HG03558 (cell line): ENCODE data around the gene LRFN2.

ENCODE experiments used
- ATAC-seq: cut with Tn5 transposase; IDR thresholded peaks from one replicate; pipeline ENCODE4 v1.9.1; 2021; ENCODE audit warnings: moderate number of reproducible peaks; ENCODE audit not compliant: unreplicated experiment; ENCODE audit errors: extremely low read depth

LRFN2 gene

DNA sequence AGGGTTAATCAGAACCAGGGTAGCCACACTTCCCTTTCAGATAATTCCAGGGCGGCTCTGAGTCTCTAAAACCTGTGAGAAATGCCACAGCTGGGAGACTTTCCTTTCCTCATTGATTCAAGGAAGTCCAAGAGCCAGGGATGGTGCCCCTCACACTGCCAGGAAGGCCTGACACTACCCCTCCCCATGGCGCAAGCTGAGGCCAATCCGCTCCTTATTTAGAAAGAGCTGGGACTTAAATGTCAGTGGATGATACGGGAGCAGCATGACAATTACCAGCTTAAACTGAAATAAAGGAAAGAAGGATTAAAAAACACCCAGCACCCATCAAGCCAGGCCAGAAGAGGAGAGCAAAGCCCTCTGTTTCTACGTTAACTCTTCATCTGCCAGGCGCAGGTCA lies 244.4 kb downstream of the LRFN2 start:
- ATAC-seq: no peak

DNA sequence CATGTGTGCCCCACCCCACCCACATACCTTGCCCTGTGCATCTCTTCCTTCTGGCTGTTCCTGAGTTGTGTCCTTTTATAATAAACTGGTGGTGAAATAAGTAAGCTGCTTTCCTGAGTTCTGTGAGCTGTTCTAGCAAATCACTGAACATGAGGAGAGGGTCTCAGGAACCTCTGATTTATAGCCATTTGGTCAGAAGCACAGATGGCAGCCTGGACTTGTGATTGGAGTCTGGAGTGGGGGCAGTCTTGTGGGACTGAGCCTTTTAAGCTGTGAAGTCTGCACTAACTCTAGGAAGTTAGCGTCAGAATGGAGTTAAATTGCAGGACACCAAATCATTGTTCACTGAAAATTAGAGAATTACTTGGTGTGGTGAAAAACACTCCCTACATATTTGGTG lies 245.4 kb downstream of the LRFN2 start:
- no peak for ATAC-seq
